ENCODE measurements around the gene HEATR5B. TPM values are rescaled to one million over a fixed set of nuclear protein-coding genes. Genes with fewer than 3 reads are reported as not detected.
A peak's percentile ranks its signal among the peaks of the same experiment; 100 is the strongest.

The HEATR5B gene
- total and polyA plus RNA-seq, 7 experiments from 2014 or later, result 13.1 to 50.5 (median 31.2) TPM

- H3K4me1 ChIP-seq (ENCODE audit: control insufficient read depth in 2 of 2, insufficient read depth in 2 of 2, low read length in 2 of 2), result peaks cover 8 to 19% of the 10 kb centered on the region in 2 donors
- CTCF ChIA-PET, result no interaction called here
- no peaks in the 10 kb centered on the region for H3K9me3 ChIP-seq (ENCODE audit: control insufficient read depth in 2 of 3, low read length in 3 of 3)
- intact Hi-C loops (cut with micrococcal nuclease), result loop anchor here in 1 of 2 donors (10.0 kb wide), 1 partner anchor 712 kb away; the partner anchor contains the start of gene CDC42EP3
- peak overlapping the region in 4 of 10 donors; percentile 10 to 56 (median 22) for H3K4me3 Mint-ChIP-seq
- H3K27ac ChIP-seq (ENCODE audit: low read depth, low read length), result no peak overlapping the region
- H3K27me3 ChIP-seq (ENCODE audit: control insufficient read depth in 2 of 2, insufficient read depth in 2 of 2, low read length in 2 of 2), result no peaks in the 10 kb centered on the region
- POLR2A ChIA-PET, result no interaction called here
- H3K27me3 Mint-ChIP-seq, result no peaks in the 10 kb centered on the region
- H3K4me3 ChIP-seq (ENCODE audit: low read length), result no peak overlapping the region
- peak overlapping the region in 2 of 9 donors; percentile 28 to 55 for H3K27ac Mint-ChIP-seq
- peaks cover 0 to 7% (median 0%) of the 10 kb centered on the region in 11 donors for H3K9me3 Mint-ChIP-seq
- peaks cover 0 to 20% (median 11%) of the 10 kb centered on the region in 5 donors for H3K36me3 Mint-ChIP-seq
- ATAC-seq (no peak), DNase-seq (no peak)
- peaks cover 46 to 83% (median 71%) of the 10 kb centered on the region in 7 donors for H3K4me1 Mint-ChIP-seq
- no peaks in the 10 kb centered on the region for H3K36me3 ChIP-seq (ENCODE audit: control insufficient read depth in 2 of 3, insufficient read depth in 3 of 3, low read length in 3 of 3)
Measured at GRCh38 chr2:36963106-36963505, 121.1 kb downstream of the HEATR5B start.

- no peak overlapping the region for H3K27ac Mint-ChIP-seq
- ChIA-PET POLR2A (no interaction called here), CTCF (no interaction called here)
- Histone ChIP-seq H3K4me3 (ENCODE audit: low read length) (no peak overlapping the region), H3K36me3 (ENCODE audit: control insufficient read depth in 2 of 3, insufficient read depth in 3 of 3, low read length in 3 of 3) (no peaks in the 10 kb centered on the region), H3K27me3 (ENCODE audit: control insufficient read depth in 2 of 2, insufficient read depth in 2 of 2, low read length in 2 of 2) (no peaks in the 10 kb centered on the region), H3K4me1 (ENCODE audit: control insufficient read depth in 2 of 2, insufficient read depth in 2 of 2, low read length in 2 of 2) (peaks cover 8 to 10% of the 10 kb centered on the region in 2 donors), H3K9me3 (ENCODE audit: control insufficient read depth in 2 of 3, low read length in 3 of 3) (no peaks in the 10 kb centered on the region), H3K27ac (ENCODE audit: low read depth, low read length) (no peak overlapping the region)
- intact Hi-C loops (cut with micrococcal nuclease), result loop anchor here in 1 of 2 donors (10.0 kb wide), 1 partner anchor 714 kb away; the partner anchor contains the start of gene CDC42EP3
- no peak for ATAC-seq
- no peak for DNase-seq
- no peaks in the 10 kb centered on the region for H3K9me3 Mint-ChIP-seq
- peaks cover 0 to 22% (median 12%) of the 10 kb centered on the region in 5 donors for H3K36me3 Mint-ChIP-seq
- H3K4me3 Mint-ChIP-seq, result no peak overlapping the region
- no peaks in the 10 kb centered on the region for H3K27me3 Mint-ChIP-seq
- H3K4me1 Mint-ChIP-seq, result peaks cover 41 to 84% (median 76%) of the 10 kb centered on the region in 7 donors
Measured at GRCh38 chr2:36960773-36961172, 123.4 kb downstream of the HEATR5B start.

- no peak overlapping the region for H3K27ac ChIP-seq (ENCODE audit: low read depth, low read length)
- Mint-ChIP-seq H3K4me1 (peaks cover 38 to 84% (median 75%) of the 10 kb centered on the region in 7 donors), H3K36me3 (peaks cover 0 to 22% (median 10%) of the 10 kb centered on the region in 5 donors), H3K27me3 (no peaks in the 10 kb centered on the region), H3K9me3 (no peaks in the 10 kb centered on the region), H3K4me3 (no peak overlapping the region), H3K27ac (no peak overlapping the region)
- ATAC-seq (no peak), DNase-seq (no peak)
- no peak overlapping the region for H3K4me3 ChIP-seq (ENCODE audit: low read length)
- peaks cover 8% of the 10 kb centered on the region in 2 donors for H3K4me1 ChIP-seq (ENCODE audit: control insufficient read depth in 2 of 2, insufficient read depth in 2 of 2, low read length in 2 of 2)
- ChIA-PET POLR2A (no interaction called here), CTCF (no interaction called here)
- H3K36me3 ChIP-seq (ENCODE audit: control insufficient read depth in 2 of 3, insufficient read depth in 3 of 3, low read length in 3 of 3), result no peaks in the 10 kb centered on the region
- intact Hi-C loops (cut with micrococcal nuclease), result loop anchor here in 1 of 2 donors (10.0 kb wide), 1 partner anchor 715 kb away; the partner anchor contains the start of gene CDC42EP3
- H3K9me3 ChIP-seq (ENCODE audit: control insufficient read depth in 2 of 3, low read length in 3 of 3), result no peaks in the 10 kb centered on the region
- H3K27me3 ChIP-seq (ENCODE audit: control insufficient read depth in 2 of 2, insufficient read depth in 2 of 2, low read length in 2 of 2), result no peaks in the 10 kb centered on the region
Measured at GRCh38 chr2:36960005-36960675, 124.0 kb downstream of the HEATR5B start.

DNA sequence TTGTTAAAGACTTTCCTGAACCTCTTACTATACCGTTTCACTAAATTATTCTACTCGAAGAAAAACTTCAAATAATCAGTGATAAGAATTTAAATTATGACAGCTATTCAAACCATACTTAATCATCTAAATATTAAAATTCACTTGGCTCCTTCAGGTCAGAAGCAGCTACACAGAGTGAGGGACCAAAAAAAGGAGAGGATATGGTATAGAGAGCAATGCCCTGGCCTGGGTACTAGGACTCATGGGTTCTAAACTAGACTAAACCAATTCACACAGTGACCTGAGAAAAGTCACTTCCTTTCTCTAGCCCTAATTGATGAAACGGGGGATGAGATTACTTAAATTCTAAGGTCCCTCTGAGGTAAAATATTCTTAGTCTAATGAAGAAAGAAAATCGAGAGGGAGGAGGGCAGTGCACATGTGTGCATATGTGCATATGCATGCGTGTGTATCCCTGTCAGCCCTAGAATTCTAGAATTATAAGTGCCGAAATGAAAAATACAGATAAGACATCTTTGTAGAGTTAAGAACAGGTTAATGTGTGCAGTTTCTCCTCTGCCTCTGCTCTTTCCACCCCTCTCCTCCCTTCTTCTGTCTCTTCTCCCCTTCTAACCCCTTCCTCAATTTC lies 129.1 kb downstream of the HEATR5B start:
- Histone ChIP-seq H3K36me3 (ENCODE audit: control insufficient read depth in 2 of 3, insufficient read depth in 3 of 3, low read length in 3 of 3) (no peaks in the 10 kb centered on the region), H3K4me3 (ENCODE audit: low read length) (no peak overlapping the region), H3K27ac (ENCODE audit: low read depth, low read length) (no peak overlapping the region), H3K9me3 (ENCODE audit: control insufficient read depth in 2 of 3, low read length in 3 of 3) (no peaks in the 10 kb centered on the region), H3K27me3 (ENCODE audit: control insufficient read depth in 2 of 2, insufficient read depth in 2 of 2, low read length in 2 of 2) (no peaks in the 10 kb centered on the region), H3K4me1 (ENCODE audit: control insufficient read depth in 2 of 2, insufficient read depth in 2 of 2, low read length in 2 of 2) (no peaks in the 10 kb centered on the region)
- POLR2A ChIA-PET, result no interaction called here
- DNase-seq (no peak), ATAC-seq (no peak)
- no peak overlapping the region for H3K27ac Mint-ChIP-seq
- H3K4me3 Mint-ChIP-seq, result no peak overlapping the region
- peaks cover 0 to 18% (median 9%) of the 10 kb centered on the region in 5 donors for H3K36me3 Mint-ChIP-seq
- no peaks in the 10 kb centered on the region for H3K9me3 Mint-ChIP-seq
- intact Hi-C loops (cut with micrococcal nuclease), result no loop called here
- H3K4me1 Mint-ChIP-seq, result peaks cover 26 to 74% (median 59%) of the 10 kb centered on the region in 7 donors
- no peaks in the 10 kb centered on the region for H3K27me3 Mint-ChIP-seq
- CTCF ChIA-PET, result no interaction called here

- DNase-seq (no peak), ATAC-seq (no peak)
- peak overlapping the region in 3 of 9 donors; percentile 8 to 59 (median 38) for H3K27ac Mint-ChIP-seq
- CTCF ChIA-PET, result no interaction called here
- Histone ChIP-seq H3K4me1 (ENCODE audit: control insufficient read depth in 2 of 2, insufficient read depth in 2 of 2, low read length in 2 of 2) (no peaks in the 10 kb centered on the region), H3K36me3 (ENCODE audit: control insufficient read depth in 2 of 3, insufficient read depth in 3 of 3, low read length in 3 of 3) (no peaks in the 10 kb centered on the region), H3K27ac (ENCODE audit: low read depth, low read length) (no peak overlapping the region), H3K4me3 (ENCODE audit: low read length) (no peak overlapping the region), H3K27me3 (ENCODE audit: control insufficient read depth in 2 of 2, insufficient read depth in 2 of 2, low read length in 2 of 2) (no peaks in the 10 kb centered on the region), H3K9me3 (ENCODE audit: control insufficient read depth in 2 of 3, low read length in 3 of 3) (no peaks in the 10 kb centered on the region)
- H3K9me3 Mint-ChIP-seq, result peaks cover 0 to 2% (median 0%) of the 10 kb centered on the region in 11 donors
- no peak overlapping the region for H3K4me3 Mint-ChIP-seq
- POLR2A ChIA-PET, result interaction anchor here (0.5 to 0.6 kb wide), 2 partner anchors 12 to 52 kb away, joined by 4 read pairs; no protein-coding TSS in a partner anchor
- H3K36me3 Mint-ChIP-seq, result peaks cover 0 to 15% (median 9%) of the 10 kb centered on the region in 5 donors
- H3K4me1 Mint-ChIP-seq, result peaks cover 21 to 73% (median 52%) of the 10 kb centered on the region in 7 donors
- H3K27me3 Mint-ChIP-seq, result no peaks in the 10 kb centered on the region
- intact Hi-C loops (cut with micrococcal nuclease), result no loop called here
Measured at GRCh38 chr2:36952748-36953197, 131.4 kb downstream of the HEATR5B start.

- peak; percentile 32 for ATAC-seq
- Histone ChIP-seq H3K27me3 (ENCODE audit: control insufficient read depth in 2 of 2, insufficient read depth in 2 of 2, low read length in 2 of 2) (no peaks in the 10 kb centered on the region), H3K4me1 (ENCODE audit: control insufficient read depth in 2 of 2, insufficient read depth in 2 of 2, low read length in 2 of 2) (no peaks in the 10 kb centered on the region), H3K4me3 (ENCODE audit: low read length) (no peak overlapping the region), H3K9me3 (ENCODE audit: control insufficient read depth in 2 of 3, low read length in 3 of 3) (no peaks in the 10 kb centered on the region), H3K27ac (ENCODE audit: low read depth, low read length) (no peak overlapping the region), H3K36me3 (ENCODE audit: control insufficient read depth in 2 of 3, insufficient read depth in 3 of 3, low read length in 3 of 3) (no peaks in the 10 kb centered on the region)
- Mint-ChIP-seq H3K36me3 (peaks cover 0 to 15% (median 9%) of the 10 kb centered on the region in 5 donors), H3K4me3 (no peak overlapping the region), H3K4me1 (peaks cover 18 to 67% (median 45%) of the 10 kb centered on the region in 7 donors), H3K9me3 (peaks cover 0 to 2% (median 0%) of the 10 kb centered on the region in 11 donors), H3K27ac (no peak overlapping the region), H3K27me3 (no peaks in the 10 kb centered on the region)
- POLR2A ChIA-PET, result no interaction called here
- DNase-seq, result no peak
- CTCF ChIA-PET, result no interaction called here
- intact Hi-C loops (cut with micrococcal nuclease), result no loop called here
Measured at GRCh38 chr2:36951574-36951973, 132.6 kb downstream of the HEATR5B start.

All from naive thymus-derived CD4-positive, alpha-beta T cell (primary cell).